ENCODE data around the gene CAMK4. TPM values are rescaled to one million over a fixed set of nuclear protein-coding genes. Genes with fewer than 3 reads are reported as not detected.
A peak's percentile ranks its signal among the peaks of the same experiment; 100 is the strongest.

The CAMK4 gene
- total RNA-seq, 1 donor, result 89.3 TPM

GRCh38 chr5:111505096-111505495 is 280.9 kb downstream of the CAMK4 start:
- no peaks in the 10 kb centered on the region for H3K9me3 ChIP-seq (ENCODE audit: low read depth, low read length)
- H3K4me3 ChIP-seq (ENCODE audit: low read length), result no peak overlapping the region
- no peaks in the 10 kb centered on the region for H3K27me3 ChIP-seq (ENCODE audit: insufficient read depth, low read length)
- H3K4me1 ChIP-seq (ENCODE audit: insufficient read depth, low read length), result peaks cover under 1% of the 10 kb centered on the region

- peaks cover 15% of the 10 kb centered on the region for H3K4me1 ChIP-seq (ENCODE audit: insufficient read depth, low read length)
- H3K9me3 ChIP-seq (ENCODE audit: low read depth, low read length), result no peaks in the 10 kb centered on the region
- no peak overlapping the region for H3K4me3 ChIP-seq (ENCODE audit: low read length)
- H3K27me3 ChIP-seq (ENCODE audit: insufficient read depth, low read length), result no peaks in the 10 kb centered on the region
Observed at GRCh38 chr5:111507276-111507675, 283.1 kb downstream of the CAMK4 start.

- Histone ChIP-seq H3K4me3 (ENCODE audit: low read length) (no peak overlapping the region), H3K9me3 (ENCODE audit: low read depth, low read length) (no peaks in the 10 kb centered on the region), H3K27me3 (ENCODE audit: insufficient read depth, low read length) (no peaks in the 10 kb centered on the region), H3K4me1 (ENCODE audit: insufficient read depth, low read length) (peaks cover 21% of the 10 kb centered on the region)
Observed at GRCh38 chr5:111509119-111509518, 284.9 kb downstream of the CAMK4 start.

DNA sequence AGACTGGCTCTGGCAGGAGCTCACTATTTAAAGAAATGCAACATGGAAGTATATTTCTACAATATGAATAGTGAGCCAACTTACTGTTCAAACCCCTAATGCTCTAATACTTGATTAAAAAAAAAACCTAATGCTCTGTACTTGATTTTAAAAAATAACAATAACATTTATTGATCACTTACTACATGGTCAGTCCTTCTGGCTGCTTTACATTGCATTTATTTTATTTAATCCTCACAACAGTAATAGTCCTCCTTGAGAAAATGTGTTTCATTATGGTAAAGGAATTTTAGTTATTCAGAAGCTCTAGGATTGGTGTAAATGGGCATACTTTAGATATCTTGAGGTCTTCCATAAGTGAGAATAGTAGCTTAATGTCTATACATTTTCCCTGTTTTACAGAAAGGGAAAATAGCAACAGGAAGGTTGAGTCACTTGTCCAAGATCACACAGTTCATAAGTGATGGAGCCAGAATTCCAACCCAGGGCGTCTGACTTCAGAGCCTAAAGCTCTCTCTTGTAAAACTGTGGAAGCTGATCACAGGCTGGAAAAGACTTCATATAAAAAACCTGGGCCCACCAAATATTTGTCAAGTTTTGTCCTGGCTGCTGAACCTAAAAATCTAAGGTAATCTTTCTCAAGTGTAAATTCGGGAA is 287.1 kb downstream of the CAMK4 start:
- H3K4me3 ChIP-seq (ENCODE audit: low read length), result peak overlapping the region; percentile 82
- no peaks in the 10 kb centered on the region for H3K9me3 ChIP-seq (ENCODE audit: low read depth, low read length)
- H3K4me1 ChIP-seq (ENCODE audit: insufficient read depth, low read length), result peaks cover 21% of the 10 kb centered on the region
- H3K27me3 ChIP-seq (ENCODE audit: insufficient read depth, low read length), result no peaks in the 10 kb centered on the region

DNA sequence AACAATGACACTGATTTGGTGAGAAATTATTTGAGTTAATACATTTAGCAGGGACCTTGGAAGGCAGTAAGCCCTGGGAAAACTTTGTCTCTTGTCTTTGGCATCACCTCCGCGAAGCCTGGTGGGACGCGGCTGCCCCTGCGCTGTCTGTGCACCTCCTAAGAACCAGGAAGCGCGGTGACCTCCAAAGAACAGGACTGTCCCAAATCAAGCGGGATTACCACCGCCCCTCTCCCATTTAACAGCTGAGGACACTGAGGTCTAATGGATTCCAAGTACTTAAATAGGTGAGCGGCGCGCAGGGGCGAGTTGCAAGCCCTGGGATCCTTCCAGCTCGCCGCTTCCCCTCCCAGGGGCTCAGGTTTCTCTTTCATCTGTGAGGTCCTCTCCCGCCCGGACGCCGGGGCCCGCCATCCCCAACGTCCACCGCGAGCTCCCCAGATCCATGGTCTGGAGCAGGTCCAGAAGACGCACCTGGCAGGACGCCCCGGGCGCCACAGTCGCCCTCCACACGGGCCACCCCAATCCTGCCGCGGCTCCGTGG is 287.7 kb downstream of the CAMK4 start:
- Histone ChIP-seq H3K9me3 (ENCODE audit: low read depth, low read length) (no peaks in the 10 kb centered on the region), H3K27me3 (ENCODE audit: insufficient read depth, low read length) (no peaks in the 10 kb centered on the region), H3K4me3 (ENCODE audit: low read length) (peak overlapping the region; percentile 82), H3K4me1 (ENCODE audit: insufficient read depth, low read length) (peaks cover 21% of the 10 kb centered on the region)

DNA sequence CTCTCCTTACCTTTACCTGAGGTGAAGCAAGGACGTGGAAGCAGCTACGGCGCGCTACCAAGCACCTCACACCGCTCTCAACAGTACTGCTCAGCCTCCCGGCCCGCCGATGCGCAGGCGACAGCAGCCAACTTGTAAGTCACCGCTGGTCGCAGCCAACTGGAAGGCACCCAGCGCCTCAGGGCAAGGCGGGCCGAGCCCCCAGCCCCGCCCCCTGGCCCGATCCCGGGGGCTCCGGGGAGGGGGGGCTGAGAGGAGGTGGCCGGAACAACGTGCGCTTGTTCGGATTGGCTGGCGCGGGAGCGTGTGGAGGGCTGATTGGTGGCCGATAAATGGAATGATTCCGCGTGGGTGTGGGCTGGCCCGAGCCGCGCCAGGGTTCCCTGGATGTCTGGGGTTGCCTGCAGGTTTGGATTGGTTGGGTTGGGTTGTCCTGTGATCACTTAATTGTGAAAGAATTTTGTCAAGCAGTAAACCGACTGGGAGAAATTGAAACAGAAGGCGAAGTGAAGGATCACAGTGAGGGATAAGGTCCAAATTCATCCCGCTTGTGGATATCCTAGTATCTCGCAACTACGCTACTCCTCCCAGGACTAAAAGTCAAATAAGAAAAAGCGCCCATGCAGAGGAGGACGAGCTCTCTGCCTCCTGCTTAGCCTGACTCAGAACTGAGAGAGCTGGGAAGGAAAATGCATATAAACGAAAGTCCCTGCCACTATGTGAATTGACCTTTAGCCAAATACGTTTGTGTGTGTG is 288.4 kb downstream of the CAMK4 start, which contains the start of gene STARD4:
TSS of gene STARD4 (minus strand) at position 161 of the 756 bp plus-strand sequence. CDS start 5,102 bp downstream, outside the sequence.
- Histone ChIP-seq H3K4me3 (ENCODE audit: low read length) (peak within 1 kb of the TSS; percentile 82), H3K9me3 (ENCODE audit: low read depth, low read length) (no peaks in the 10 kb centered on the region), H3K4me1 (ENCODE audit: insufficient read depth, low read length) (peaks cover 21% of the 10 kb centered on the region), H3K27me3 (ENCODE audit: insufficient read depth, low read length) (no peaks in the 10 kb centered on the region)

DNA sequence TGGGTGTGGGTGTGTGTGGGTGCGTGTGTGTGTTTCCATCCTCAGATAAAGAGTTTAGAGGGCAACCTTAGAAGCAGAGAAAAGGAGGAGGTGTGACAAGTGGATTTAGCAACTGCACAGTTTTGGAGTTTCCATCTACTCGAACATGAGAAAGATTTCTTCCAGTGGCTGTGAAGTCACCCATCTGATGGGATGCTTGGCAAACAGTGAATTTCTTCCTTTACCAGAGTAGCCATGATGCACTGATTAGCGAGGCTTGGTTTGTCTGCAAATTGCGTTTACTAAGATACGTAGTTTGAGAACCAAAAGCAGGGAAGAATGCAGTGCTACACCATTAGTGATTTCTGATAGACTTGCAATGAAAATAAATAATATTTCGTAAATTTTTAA is 288.9 kb downstream of the CAMK4 start:
- Histone ChIP-seq H3K4me1 (ENCODE audit: insufficient read depth, low read length) (peaks cover 21% of the 10 kb centered on the region), H3K4me3 (ENCODE audit: low read length) (peak overlapping the region; percentile 82), H3K9me3 (ENCODE audit: low read depth, low read length) (no peaks in the 10 kb centered on the region), H3K27me3 (ENCODE audit: insufficient read depth, low read length) (no peaks in the 10 kb centered on the region)

DNA sequence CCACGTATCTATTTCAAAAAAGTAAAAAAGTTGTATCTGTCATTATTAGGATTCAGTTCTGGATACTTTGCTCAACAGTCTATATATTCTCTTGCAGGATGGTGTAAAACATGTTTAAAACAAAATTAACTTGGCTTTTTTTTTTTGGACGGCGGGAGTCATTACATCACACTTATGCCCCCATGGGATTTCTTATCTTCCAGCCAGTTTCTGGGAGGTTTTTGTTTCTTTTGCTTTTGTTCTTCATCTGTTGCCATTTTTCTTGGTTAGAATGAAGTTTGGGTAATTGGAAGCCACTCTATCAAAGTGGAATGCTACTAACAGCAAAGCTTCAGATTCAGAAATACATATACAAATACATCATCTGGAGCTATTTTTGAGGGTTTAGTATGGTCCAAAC is 289.9 kb downstream of the CAMK4 start:
- H3K27me3 ChIP-seq (ENCODE audit: insufficient read depth, low read length), result no peaks in the 10 kb centered on the region
- peaks cover 21% of the 10 kb centered on the region for H3K4me1 ChIP-seq (ENCODE audit: insufficient read depth, low read length)
- H3K4me3 ChIP-seq (ENCODE audit: low read length), result no peak overlapping the region
- no peaks in the 10 kb centered on the region for H3K9me3 ChIP-seq (ENCODE audit: low read depth, low read length)

DNA sequence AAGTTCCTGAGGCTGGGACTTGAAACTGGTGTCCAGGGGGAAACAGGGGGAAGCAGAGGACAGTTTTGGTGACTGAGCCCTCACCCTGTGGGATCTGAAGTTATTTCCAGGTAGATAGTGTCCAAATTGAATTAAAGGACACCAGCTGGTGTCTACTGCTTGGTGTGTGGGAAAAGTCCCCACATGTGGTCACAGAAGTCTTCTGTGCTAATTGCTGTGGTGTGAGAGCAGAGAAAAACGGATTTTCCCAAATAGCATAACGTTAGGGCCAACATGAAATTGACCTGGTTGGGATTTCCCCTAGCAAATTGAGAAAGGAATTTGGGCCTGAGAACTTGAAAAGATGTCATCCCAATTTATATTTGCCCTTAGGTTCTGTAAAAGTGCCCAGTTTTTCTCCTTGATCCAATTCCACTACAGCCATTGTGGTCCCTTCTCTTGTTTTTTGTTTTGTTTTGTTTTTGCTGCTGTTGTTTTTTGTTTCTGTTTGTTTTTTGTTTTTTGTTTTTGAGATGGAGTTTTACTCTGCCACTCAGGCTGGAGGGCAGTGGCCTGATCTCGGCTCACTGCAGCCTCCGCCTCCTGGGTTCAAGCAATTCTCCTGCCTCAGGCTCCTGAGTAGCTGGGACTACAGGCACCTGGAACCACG is 293.8 kb downstream of the CAMK4 start:
- Histone ChIP-seq H3K27me3 (ENCODE audit: insufficient read depth, low read length) (no peaks in the 10 kb centered on the region), H3K9me3 (ENCODE audit: low read depth, low read length) (no peaks in the 10 kb centered on the region), H3K4me3 (ENCODE audit: low read length) (no peak overlapping the region), H3K4me1 (ENCODE audit: insufficient read depth, low read length) (peaks cover 3% of the 10 kb centered on the region)

- Histone ChIP-seq H3K9me3 (ENCODE audit: low read depth, low read length) (no peaks in the 10 kb centered on the region), H3K27me3 (ENCODE audit: insufficient read depth, low read length) (no peaks in the 10 kb centered on the region), H3K4me1 (ENCODE audit: insufficient read depth, low read length) (no peaks in the 10 kb centered on the region), H3K4me3 (ENCODE audit: low read length) (no peak overlapping the region)
Observed at GRCh38 chr5:111518777-111519176, 294.6 kb downstream of the CAMK4 start.

DNA sequence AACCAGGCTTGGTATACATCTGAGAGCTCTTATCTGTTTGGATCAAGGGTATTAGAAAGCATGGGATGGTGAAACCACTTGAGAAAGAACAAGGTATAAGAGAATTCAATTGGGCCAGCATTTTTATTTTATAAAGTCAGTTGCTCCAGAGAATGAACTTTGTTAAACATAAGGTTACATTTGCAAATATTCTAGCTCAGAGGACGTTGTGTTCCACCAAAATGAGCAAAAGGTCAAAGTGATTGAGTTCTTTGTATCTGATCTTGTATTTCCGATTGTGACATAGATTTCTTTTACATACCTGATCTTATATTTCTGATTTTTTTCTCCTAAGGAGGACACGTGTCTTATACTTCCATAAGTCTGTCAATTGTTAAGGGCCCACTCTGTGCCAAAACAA is 296.7 kb downstream of the CAMK4 start:
- Histone ChIP-seq H3K4me3 (ENCODE audit: low read length) (no peak overlapping the region), H3K27me3 (ENCODE audit: insufficient read depth, low read length) (no peaks in the 10 kb centered on the region), H3K9me3 (ENCODE audit: low read depth, low read length) (no peaks in the 10 kb centered on the region), H3K4me1 (ENCODE audit: insufficient read depth, low read length) (no peaks in the 10 kb centered on the region)

DNA sequence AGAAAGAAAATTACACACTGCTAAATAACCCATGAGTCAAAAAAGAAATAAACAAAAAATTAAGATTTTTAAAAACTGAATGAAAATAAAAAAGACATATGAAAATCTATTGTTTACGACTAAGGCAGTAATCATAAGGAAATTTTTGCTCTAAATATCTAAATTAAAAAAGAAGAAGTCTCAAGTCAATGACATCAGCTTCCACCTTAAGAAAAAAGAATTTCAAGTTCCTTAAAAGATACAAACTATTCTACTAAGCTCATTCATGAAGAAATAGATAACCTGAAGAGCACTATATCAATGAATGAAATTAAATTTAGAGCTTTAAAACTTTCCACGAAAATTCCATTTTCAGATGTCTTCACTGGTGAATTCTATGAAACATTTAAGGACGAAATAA is 303.9 kb downstream of the CAMK4 start:
- H3K27me3 ChIP-seq (ENCODE audit: insufficient read depth, low read length), result no peaks in the 10 kb centered on the region
- peaks cover 32% of the 10 kb centered on the region for H3K4me1 ChIP-seq (ENCODE audit: insufficient read depth, low read length)
- no peak overlapping the region for H3K4me3 ChIP-seq (ENCODE audit: low read length)
- no peaks in the 10 kb centered on the region for H3K9me3 ChIP-seq (ENCODE audit: low read depth, low read length)

GRCh38 chr5:111530298-111530740 is 306.1 kb downstream of the CAMK4 start:
- Histone ChIP-seq H3K4me1 (ENCODE audit: insufficient read depth, low read length) (peaks cover 37% of the 10 kb centered on the region), H3K9me3 (ENCODE audit: low read depth, low read length) (no peaks in the 10 kb centered on the region), H3K4me3 (ENCODE audit: low read length) (no peak overlapping the region), H3K27me3 (ENCODE audit: insufficient read depth, low read length) (no peaks in the 10 kb centered on the region)

DNA sequence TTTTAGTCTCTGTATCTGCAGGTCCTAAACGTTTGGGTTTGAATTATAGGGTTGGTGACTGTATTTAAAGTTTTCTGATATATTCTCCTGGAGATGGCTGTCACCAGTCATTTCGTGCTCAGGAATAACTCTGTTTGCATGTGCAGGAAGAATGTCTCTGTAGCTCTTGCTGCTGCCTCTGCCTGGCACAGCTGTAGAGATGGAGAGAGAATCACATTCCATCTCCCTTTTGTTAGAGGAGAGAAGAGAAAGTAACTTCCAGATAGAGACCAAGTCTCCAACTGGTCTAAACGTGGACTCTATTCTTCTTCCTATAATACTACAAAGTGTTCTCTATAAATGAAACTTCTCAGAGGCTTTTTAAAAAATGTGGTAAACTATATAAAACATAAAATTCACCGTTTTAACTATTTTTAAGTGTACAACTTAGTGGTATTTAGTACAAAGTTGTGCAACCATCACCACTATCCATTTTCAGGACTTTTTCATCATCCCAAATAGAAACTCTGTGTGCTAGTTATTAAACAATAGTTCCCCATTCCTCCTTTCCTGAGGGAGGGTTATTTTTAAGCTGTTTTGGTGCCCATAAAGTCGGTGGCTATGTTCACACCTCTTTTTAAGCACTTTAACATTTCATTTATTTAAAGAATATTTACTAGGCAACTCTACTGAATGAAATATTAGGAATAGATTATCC is 308.9 kb downstream of the CAMK4 start:
- H3K9me3 ChIP-seq (ENCODE audit: low read depth, low read length), result no peaks in the 10 kb centered on the region
- H3K4me3 ChIP-seq (ENCODE audit: low read length), result no peak overlapping the region
- H3K4me1 ChIP-seq (ENCODE audit: insufficient read depth, low read length), result peaks cover 37% of the 10 kb centered on the region
- H3K27me3 ChIP-seq (ENCODE audit: insufficient read depth, low read length), result peaks cover 2% of the 10 kb centered on the region
